GM12878 (cell line): ENCODE data around the gene DPH1. TPM values are rescaled to one million over a fixed set of nuclear protein-coding genes. Genes with fewer than 3 reads are reported as not detected.
A peak's percentile ranks its signal among the peaks of the same experiment; 100 is the strongest.

Experiments used
- ATAC-seq: fragments of 200-7000 bp; cut with Tn5 transposase; 3 replicates; pipeline ENCODE4 v1.9.1; 2020; ENCODE audit warnings: mild to moderate bottlenecking, moderate library complexity
- BruUV-seq: library from RNA; stranded (reverse); fragments of 400-500 nt; replicated peaks from 2 replicates; lab custom pipeline; 2021; lab: Mats Ljungman, UMichigan
- CTCF ChIA-PET: fragments of 300-600 bp; sonication (Branson Sonifier 250); formaldehyde crosslinking; extraction: SDS; loops from one replicate; lab custom pipeline; 2021; ENCODE audit warnings: inconsistent platforms; lab: Yijun Ruan, JAX
- POLR2A ChIA-PET: fragments of 350-600 bp; formaldehyde crosslinking; extraction: SDS; loops from one replicate; lab custom pipeline; 2021; ENCODE audit warnings: inconsistent platforms; lab: Charles Lee
- RAD21 ChIA-PET: fragments of 300-600 bp; sonication (Branson Sonifier 250); formaldehyde crosslinking; loops from one replicate; lab custom pipeline; 2023; ENCODE audit warnings: antibody characterized with exemption; ENCODE audit not compliant: unreplicated experiment; lab: Charles Lee
- SMC1A ChIA-PET: fragments of 300-600 bp; sonication (Branson Sonifier 250); formaldehyde crosslinking; loops from one replicate; lab custom pipeline; 2023; ENCODE audit not compliant: unreplicated experiment, uncharacterized antibody; lab: Charles Lee
- DNase-seq: peaks from one replicate; pipeline ENCODE4 v3.0.0-alpha.2; 2011; ENCODE audit warnings: low read depth, low spot score
- FAIRE-seq: peaks from 3 replicates; lab custom pipeline; 2011; peaks lifted over from hg19 to GRCh38; lab: Jason Lieb, UNC
- H2AFZ ChIP-seq: 2 replicates; pipeline ENCODE4 v1.6.0; 2011; ENCODE audit warnings: low read depth, low read length, control low read depth; ENCODE audit not compliant: control insufficient read depth
- H3K27ac ChIP-seq: 2 replicates; pipeline ENCODE4 v1.5.1; 2011; ENCODE audit warnings: control low read depth; ENCODE audit not compliant: control insufficient read depth, insufficient read depth
- H3K27me3 ChIP-seq, 2 experiments: replicated peaks in 1 of 2; 2 replicates each; pipeline versions ENCODE4 v1.6.0 to v1.6.1; 2011; ENCODE audit warnings: low read length in 1 of 2; ENCODE audit not compliant: control insufficient read depth in 2 of 2, insufficient read depth in 2 of 2
- H3K36me3 ChIP-seq, 2 experiments: 2 replicates each; pipeline ENCODE4 v1.5.1; 2011; ENCODE audit warnings: low read length in 1 of 2; ENCODE audit not compliant: control insufficient read depth in 2 of 2, insufficient read depth in 2 of 2
- H3K4me1 ChIP-seq: 2 replicates; pipeline ENCODE4 v1.6.1; 2011; ENCODE audit warnings: mild to moderate bottlenecking, low read length, moderate library complexity, mixed read lengths; ENCODE audit not compliant: control insufficient read depth, insufficient read depth
- H3K4me2 ChIP-seq: 2 replicates; pipeline ENCODE4 v1.6.0; 2011; ENCODE audit warnings: control low read depth; ENCODE audit not compliant: control insufficient read depth, insufficient read depth
- H3K4me3 ChIP-seq: fragments of 200-600 bp; sonication (generic); 2 replicates; pipeline ENCODE4 v1.5.1; 2016
- H3K79me2 ChIP-seq: 2 replicates; pipeline ENCODE4 v1.6.0; 2011; ENCODE audit warnings: low read length; ENCODE audit not compliant: control insufficient read depth, insufficient read depth
- H3K9ac ChIP-seq: 2 replicates; pipeline ENCODE4 v1.8.0; 2011; ENCODE audit warnings: low read length, control low read depth, mixed read lengths; ENCODE audit not compliant: control insufficient read depth, insufficient read depth
- H3K9me3 ChIP-seq: replicated peaks from 3 replicates; pipeline ENCODE4 v1.5.1; 2011; ENCODE audit warnings: mild to moderate bottlenecking, low read length; ENCODE audit not compliant: control insufficient read depth, insufficient read depth
- H4K20me1 ChIP-seq: 2 replicates; pipeline ENCODE4 v1.6.0; 2011; ENCODE audit not compliant: control insufficient read depth, insufficient read depth
- NRF1 ChIP-seq: conservative IDR thresholded peaks from 2 replicates; pipeline ENCODE4 v1.6.1; 2011; ENCODE audit warnings: mild to moderate bottlenecking, low read depth, low read length, improper control_type of control experiment
- POLR2A ChIP-seq: IDR thresholded peaks from 2 replicates; pipeline ENCODE4 v1.6.1; 2011; ENCODE audit warnings: low read depth, mild to moderate bottlenecking, low read length
- POLR2AphosphoS2 ChIP-seq: IDR thresholded peaks from 2 replicates; pipeline ENCODE4 v1.6.1; 2011; ENCODE audit warnings: low read depth, mild to moderate bottlenecking, low read length, improper control_type of control experiment, moderate library complexity
- RB1 ChIP-seq: fragments of 450-650 bp; formaldehyde crosslinking; IDR thresholded peaks from 2 replicates; pipeline ENCODE4 v1.6.1; 2017; ENCODE audit warnings: mild to moderate bottlenecking, borderline replicate concordance
- SMAD5 ChIP-seq: IDR thresholded peaks from 2 replicates; pipeline ENCODE4 v1.6.1; 2016; ENCODE audit warnings: antibody characterized with exemption, low read depth
- YY1 ChIP-seq: IDR thresholded peaks from 2 replicates; pipeline ENCODE4 v1.6.1; 2011; ENCODE audit warnings: low read depth, mild to moderate bottlenecking, low read length
- WGBS: methylation state at CpG from one replicate; pipeline ENCODE4 v1.1.6; 2016; ENCODE audit warnings: low lambda C conversion rate; ENCODE audit not compliant: insufficient replicate concordance, insufficient coverage; ENCODE audit errors: missing lambda C conversion rate; 5-methylcytosine and 5-hydroxymethylcytosine counted together
- in situ Hi-C: fragments of 300-500 bp; cut with MboI; formaldehyde crosslinking; loops from 9 replicates; pipeline ENCODE4 v1.14.3; 2018; ENCODE audit warnings: mixed read lengths
- intact Hi-C: fragments of 100-400 bp; cut with micrococcal nuclease; formaldehyde crosslinking; loops from one replicate; pipeline ENCODE4 v1.14.2; 2022; ENCODE audit not compliant: unreplicated experiment
- polyA plus RNA-seq, 11 experiments: library from polyadenylated mRNA; depleted of rRNA in 4 of 11; unstranded in 6 of 11; stranded (reverse) in 5 of 11; fragments of >200 nt; fragmentation: Nextera tagmentation in 4 of 11; fragmentation: Illumina TruSeq in 1 of 11; extraction: Ambion mirVana in 4 of 11; extraction: Trizol in 1 of 11; gene quantifications; 1 replicate in 1 of 11; 2 replicates in 10 of 11; pipeline versions ENCODE4 v1.2.1 to v1.2.3, GENCODE V29; 2011 to 2016; ENCODE audit warnings: inconsistent platforms in 2 of 11, missing spikeins in 2 of 11, low read depth in 1 of 11
- total RNA-seq, 4 experiments: library from RNA; depleted of rRNA in 3 of 4; stranded (reverse); fragments of >200 nt in 3 of 4; fragmentation: Illumina TruSeq in 1 of 4; extraction: Trizol in 1 of 4; gene quantifications; 2 replicates each; pipeline versions ENCODE4 v1.2.1 to v1.2.3, GENCODE V29; 2013 to 2021

The DPH1 gene
- total and polyA plus RNA-seq, 10 of the 15 experiments (the other 5 are each of a cell fraction or from before 2014, with no cell fraction given): 0.29 to 33.6 (median 20.2) TPM

DNA sequence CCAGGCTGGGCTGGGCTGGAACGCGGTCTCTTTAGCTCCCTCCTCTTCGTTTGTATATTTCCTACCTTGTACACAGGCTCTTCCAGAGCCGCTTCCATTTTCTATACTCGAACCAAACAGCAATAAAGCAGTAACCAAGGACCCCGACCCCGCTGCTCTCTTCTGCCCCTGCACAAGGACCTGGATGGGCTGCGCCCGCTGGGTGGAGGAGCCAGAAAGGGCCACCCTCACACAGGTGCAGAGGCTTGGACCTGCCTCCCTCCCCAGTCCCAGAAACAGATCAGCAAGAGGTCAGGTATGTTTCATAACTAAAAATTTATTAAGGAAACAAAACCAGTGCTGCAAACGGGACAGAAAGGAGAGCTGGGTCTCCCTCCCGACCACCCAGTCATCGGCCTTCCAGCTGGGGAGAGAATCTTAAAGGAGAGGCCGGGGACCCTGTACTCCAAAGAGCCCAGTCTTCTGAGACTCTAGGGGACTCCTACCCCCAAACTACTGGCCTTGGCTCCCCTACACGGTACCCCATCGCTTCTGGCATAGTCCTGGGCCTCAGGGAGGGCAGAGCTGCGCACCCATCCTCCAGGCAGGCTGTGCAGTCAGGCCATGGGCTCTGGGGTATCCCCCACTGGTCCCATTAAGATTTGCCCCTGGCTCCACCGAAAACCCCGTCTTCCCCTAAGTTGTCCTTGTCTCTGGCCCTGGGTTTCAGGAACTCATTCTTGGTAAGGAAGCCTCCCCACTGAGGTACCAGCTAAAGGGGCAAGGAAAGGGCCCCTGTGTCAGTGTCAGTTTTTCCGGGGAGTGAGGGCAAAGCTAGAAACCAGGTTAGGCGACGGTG lies 29.8 kb downstream of the DPH1 start:
- FAIRE-seq: no peak
- intact Hi-C loops: loop anchor here (5.0 kb wide), 1 partner anchor 33 kb away; no protein-coding TSS in a partner anchor
- Histone ChIP-seq H3K79me2 (peaks cover 55% of the 10 kb centered on the region), H3K27me3 (no peaks in the 10 kb centered on the region), H3K36me3 (peaks cover 16 to 25% of the 10 kb centered on the region in 2 experiments), H3K4me2 (peak overlapping the region; percentile 81), H4K20me1 (no peaks in the 10 kb centered on the region), H3K27ac (peak overlapping the region; percentile 84), H2AFZ (no peak overlapping the region), H3K9me3 (no peaks in the 10 kb centered on the region; the same call in 2 of the 3 replicates), H3K4me1 (peaks cover 43% of the 10 kb centered on the region), H3K4me3 (peak overlapping the region; percentile 95), H3K9ac (peak overlapping the region; percentile 80)
- DNase-seq: no peak
- CTCF ChIA-PET: interaction anchor here (0.5 to 8.4 kb wide), 16 partner anchors 9 to 243 kb away, joined by 3 to 265 read pairs (median 5); no protein-coding TSS in a partner anchor
- in situ Hi-C loops: loop anchor here (10.0 kb wide), 1 partner anchor 185 kb away; no protein-coding TSS in a partner anchor
- ATAC-seq: no peak
- SMC1A ChIA-PET: interaction anchor here (0.9 to 8.6 kb wide), 17 partner anchors 10 to 223 kb away, joined by 3 to 141 read pairs (median 7); no protein-coding TSS in a partner anchor
- WGBS: 82% methylated on average over 21 of the region's 21 CpGs
- BruUV-seq: TSS peak; percentile 22
- POLR2A ChIA-PET: interaction anchor here (0.6 to 2.3 kb wide), 8 partner anchors 9 to 338 kb away, joined by 3 to 11 read pairs (median 4); no protein-coding TSS in a partner anchor
- RAD21 ChIA-PET: interaction anchor here (1.0 to 8.4 kb wide), 9 partner anchors 10 to 276 kb away, joined by 3 to 271 read pairs (median 7); partner anchors contain the start of gene TSR1
- 0 out of 2 replicates have a peak, but pooled peaks have one; percentile 21 for TF ChIP-seq YY1
- no peak for TF ChIP-seq RB1
- TF ChIP-seq NRF1: no peak
- TF ChIP-seq SMAD5: 0 out of 2 replicates have a peak, but pooled peaks have one; percentile 20
- 0 out of 2 replicates have a peak, but pooled peaks have one; percentile 1 for TF ChIP-seq POLR2AphosphoS2
- TF ChIP-seq POLR2A: peak; percentile 77
